GM19463 (cell line): ENCODE measurements around the gene CELF4.

Source experiments
- ATAC-seq: cut with Tn5 transposase; IDR thresholded peaks from one replicate; pipeline ENCODE4 v1.9.1; 2021; ENCODE audit warnings: mild to moderate bottlenecking, moderate library complexity; ENCODE audit not compliant: unreplicated experiment

Gene CELF4

DNA sequence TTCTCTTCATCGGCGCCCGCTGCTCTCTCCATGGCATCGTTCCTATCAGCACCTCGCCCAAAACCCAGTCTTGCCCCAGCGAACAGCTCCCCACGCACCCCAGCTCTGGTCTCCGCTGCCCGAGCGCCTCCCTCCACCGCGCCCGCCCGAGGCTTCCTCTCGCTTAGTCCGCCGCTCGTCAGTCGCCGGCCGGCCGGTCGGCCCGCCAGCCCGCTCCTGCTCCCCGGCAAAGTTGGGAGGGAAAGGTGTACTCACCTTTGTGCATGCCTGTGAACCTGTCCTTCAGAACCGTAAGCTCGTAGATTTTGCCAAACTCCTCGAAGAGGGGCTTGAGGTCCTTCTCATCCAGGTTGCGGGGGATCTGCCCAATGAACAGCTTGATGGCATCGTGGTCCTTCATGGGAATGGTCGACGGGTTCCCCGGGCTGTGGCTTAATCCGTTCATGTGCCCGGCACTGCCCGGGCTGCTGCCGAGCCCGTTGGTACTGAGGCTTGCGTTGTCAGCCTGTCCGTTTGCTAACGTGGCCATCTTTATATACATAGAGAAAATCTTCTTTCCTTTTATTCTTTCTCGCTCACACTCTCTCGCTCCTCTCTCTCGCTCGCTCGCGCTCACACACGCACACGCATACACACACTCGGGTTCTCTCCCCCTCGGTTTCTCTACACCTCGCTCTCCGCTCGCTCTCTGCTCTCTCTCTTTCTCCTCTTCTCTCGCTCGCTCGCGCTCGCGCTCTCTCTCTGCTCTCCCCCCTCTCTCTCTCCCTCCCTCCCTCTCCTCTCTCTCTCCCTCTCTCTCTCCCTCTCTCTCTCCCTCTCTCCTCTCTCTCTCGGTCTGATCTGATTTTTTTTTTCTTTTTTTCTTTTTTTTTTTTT lies at the start of gene CELF4:
CELF4 (minus strand) TSS at position 698 of the 876 bp plus-strand sequence.
- no peak for ATAC-seq

DNA sequence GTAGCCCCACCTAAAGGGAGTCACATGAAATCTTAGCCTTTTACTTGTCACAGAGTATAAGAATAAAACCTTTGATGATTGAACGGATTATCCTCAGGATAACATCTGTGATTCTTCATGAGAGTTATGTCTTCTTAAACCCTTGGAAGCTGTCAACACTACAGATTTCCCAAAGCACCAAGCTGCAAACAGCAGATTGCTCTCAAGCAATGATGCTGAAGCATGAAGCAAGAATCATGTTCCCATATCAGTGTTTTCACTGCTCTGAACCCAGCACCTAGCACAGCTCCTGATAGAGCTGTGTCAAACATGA lies 47.6 kb upstream of the CELF4 start:
- no peak for ATAC-seq

DNA sequence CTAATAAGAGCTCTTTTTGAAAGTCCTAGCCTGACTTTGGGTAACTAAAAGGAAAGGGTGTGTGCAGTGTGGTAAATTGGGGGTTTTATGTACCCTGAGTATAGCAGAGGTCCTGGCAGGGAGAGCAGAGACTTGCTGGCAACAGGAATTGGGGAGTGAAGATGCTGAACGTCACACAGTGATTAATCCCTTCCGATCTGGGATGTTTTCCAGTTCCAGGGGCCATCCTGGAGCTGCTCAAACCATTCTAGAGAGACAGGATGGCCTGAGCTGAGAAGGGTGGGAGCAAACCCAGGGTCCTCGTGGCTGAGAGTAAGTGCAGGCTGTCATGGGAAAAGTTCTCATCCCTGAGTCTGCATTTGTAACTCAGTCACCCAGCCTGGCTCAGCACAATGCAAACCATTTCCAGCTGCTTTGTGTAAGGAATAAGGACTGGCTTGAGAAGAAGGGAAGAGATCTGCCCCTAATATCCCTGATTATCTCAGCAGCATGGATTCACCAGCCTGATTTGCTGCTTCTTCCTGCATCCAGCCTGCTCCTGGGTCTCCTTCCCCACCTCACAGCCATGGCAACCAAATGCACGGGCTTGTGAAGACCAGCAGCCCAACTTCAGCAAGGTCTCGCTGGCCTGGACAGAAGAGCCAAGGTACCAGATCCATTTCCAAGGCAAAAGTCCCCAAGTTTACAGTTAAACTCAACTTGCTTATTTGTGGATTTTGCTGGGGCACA lies 47.1 kb upstream of the CELF4 start:
- no peak for ATAC-seq

- no peak for ATAC-seq
Observed at GRCh38 chr18:37611614-37612279, 46.1 kb upstream of the CELF4 start.

GRCh38 chr18:37608876-37609275 lies 43.3 kb upstream of the CELF4 start:
- ATAC-seq = no peak

DNA sequence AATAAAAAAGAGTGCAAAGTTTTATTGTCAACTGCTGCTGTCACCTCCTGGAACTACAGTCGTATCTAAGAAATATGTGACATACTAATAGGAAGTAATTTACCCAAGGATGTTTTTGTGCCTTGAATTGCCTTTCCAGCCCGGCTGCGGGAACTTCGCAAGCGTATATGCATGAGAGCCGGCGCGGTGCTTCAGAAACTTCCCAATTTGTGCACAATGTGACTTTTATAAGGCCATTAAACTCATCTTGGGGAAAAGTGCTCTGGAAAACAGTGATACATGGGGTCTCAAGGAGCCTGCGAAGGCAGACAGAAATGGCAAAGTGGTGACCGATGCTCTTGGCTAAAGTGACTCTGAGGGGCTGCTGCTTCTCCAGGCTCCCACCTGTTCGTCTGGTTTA lies 41.7 kb upstream of the CELF4 start:
- no peak for ATAC-seq

- no peak for ATAC-seq
Observed at GRCh38 chr18:37604032-37604431, 38.4 kb upstream of the CELF4 start.

DNA sequence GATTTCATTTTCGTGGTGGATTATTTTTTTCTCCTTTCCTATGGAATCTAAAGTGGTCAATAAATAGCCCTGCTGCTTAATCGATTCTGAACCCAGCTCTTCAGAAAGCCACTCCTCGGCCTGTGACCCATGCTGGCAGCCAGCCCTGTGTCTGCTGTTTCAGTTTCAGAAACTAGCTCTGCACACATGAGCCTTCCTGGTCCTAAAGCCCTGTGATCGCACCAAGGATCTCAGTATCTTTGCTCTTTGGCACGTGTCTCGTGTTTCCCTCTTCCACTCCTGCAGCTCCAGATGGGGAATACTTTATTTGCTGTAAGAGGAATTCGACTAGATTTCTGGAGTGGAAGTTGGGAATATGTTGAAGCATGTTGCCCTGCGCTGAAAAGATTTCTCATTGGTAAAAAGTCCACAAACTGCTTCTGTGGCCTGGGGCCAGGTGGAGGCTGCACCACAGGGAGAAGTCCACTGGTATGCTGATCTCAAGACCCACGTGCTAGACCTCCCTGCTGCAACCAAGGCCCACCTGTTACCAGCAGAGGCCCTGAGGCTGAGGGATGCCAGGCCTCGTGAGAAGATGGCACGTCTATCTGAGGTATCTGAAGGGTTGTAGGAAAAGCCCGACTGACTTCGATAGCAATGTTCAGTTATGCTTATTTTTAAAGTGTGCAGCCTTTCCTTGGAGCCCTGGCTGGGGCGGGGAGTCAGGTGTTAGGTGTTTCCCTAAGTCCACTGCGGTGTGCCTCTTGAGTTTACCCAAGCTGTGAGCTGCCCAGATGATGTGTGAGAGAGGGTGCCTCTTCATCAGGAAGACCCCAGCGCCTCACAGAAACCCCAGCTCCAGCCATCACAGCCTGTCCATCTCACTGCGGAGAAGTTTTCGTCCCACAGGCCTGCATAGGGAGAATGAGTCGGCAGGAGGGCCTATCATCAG lies 33.6 kb upstream of the CELF4 start:
- ATAC-seq = no peak

DNA sequence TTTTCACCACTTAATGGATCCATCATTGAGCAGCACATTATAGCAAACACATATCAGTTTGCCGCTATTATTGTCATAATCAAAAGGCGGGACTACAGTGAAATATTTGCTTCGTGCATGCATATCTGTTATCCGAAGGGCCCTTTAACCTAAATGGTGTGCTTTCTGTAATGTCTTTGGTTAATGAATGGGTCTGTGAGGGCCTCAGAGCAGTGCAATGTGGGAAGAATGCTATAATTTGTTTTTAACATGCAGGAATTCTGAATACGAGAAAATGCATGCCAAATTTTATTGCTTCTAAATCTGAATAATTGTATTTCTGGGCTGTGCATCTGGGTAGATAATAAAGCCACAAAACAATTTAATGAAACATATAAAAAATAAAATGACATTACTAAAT lies 32.8 kb upstream of the CELF4 start:
- ATAC-seq = no peak

DNA sequence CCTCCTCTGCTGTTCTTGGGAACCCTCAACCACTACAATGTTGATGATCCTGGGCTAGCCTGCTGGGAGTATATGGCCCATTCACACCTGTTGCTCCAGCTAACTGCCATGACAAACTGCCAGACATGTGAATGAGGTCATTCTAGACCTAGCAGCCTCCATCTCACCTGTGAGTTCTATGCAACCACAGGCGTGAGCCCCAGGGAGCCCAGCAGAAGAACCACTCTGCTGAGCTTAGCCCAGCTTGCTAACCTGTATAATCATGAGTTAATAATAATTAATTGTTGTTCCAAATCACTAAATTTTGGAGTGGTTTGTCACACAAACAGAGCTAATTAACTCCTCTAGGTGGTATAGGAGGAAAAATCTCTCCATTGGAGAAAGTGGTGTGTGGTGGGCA lies 24.7 kb upstream of the CELF4 start:
- no peak for ATAC-seq

DNA sequence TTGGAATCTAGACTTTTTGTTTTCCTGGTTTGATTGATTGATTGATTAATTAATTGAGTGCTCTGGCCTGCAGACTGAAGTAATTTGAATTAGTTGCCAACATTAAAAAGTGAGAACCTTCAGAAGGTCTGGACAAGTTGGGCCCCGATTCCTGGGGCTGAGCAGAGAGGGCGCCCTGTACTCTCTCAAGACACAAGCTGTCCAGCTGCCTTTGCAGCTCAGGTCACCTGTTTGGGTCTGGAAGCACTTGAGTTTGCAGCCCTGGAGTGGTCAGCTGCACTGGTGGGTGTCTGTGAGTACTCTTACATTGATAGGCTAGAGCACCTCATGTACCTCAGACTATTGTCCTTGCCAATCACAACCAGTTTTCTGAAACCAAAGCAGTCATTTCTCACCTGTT lies 22.7 kb upstream of the CELF4 start:
- no peak for ATAC-seq

GRCh38 chr18:37586656-37587225 lies 21.1 kb upstream of the CELF4 start:
- no peak for ATAC-seq

DNA sequence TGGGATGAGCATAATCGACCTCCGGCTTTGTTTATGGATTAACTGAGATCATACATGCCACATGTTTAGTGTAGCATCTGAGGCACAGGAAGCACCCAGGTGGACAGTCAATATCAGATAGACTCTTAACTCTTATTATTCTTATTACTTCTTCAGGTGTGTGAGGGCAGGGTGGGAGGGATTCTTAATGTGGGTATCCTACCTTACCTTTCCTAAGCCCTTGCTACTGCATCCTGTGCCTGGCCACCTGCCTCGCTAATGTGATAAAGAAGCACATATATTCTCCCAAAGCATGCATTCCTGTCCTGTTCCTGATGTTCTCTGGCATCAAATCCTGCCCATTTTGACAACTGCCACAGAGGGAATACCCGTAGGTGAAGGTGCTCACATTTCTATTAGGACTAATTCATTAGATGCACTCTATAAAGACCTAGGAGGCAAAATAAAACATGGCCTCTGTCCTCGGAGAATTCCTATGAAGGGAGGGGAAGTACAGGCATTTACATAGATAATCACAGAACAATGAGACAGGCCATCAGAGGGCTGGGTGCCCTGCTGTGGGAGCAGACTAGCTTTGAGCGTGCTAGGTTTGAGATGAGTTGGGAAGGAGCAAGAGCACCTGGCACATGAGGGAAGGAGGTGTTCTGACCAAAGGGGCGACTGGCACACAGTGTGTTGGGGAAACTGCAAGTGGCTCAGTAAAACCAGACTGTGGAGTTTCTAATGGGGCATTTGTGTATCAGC lies 19.5 kb upstream of the CELF4 start:
- no peak for ATAC-seq

GRCh38 chr18:37584217-37584616 lies 18.6 kb upstream of the CELF4 start:
- ATAC-seq = no peak

GRCh38 chr18:37582261-37582660 lies 16.7 kb upstream of the CELF4 start:
- ATAC-seq = no peak

DNA sequence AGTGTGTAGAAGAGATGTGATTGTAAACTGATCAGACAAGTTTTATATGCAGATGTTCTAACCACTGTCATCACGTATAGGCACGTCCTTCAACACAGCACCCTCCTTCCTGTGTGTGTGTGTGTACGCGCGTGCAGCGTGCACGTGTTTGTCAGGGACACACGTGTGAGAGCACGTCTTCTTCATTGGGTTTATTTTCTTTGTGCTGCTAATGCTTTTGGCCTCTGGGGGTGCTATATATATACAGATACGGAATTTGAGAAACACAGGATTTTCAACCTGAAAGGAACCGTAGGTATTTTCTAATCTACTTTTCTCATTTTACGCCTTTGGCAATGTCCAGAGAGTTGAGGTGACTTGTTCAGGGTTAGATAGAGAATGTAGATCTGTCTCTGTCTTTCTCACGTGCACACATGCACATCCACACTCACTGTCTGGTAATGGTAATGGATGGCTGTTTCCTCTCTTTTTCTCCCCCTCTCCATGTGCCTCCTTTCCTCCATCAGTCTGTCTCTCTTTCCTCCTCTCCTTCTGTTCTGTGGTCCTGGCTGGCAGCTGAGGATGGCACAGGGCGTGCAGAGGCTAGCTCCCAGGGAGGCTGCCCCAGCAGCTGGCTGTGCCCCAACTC lies 13.4 kb upstream of the CELF4 start:
- ATAC-seq = no peak

DNA sequence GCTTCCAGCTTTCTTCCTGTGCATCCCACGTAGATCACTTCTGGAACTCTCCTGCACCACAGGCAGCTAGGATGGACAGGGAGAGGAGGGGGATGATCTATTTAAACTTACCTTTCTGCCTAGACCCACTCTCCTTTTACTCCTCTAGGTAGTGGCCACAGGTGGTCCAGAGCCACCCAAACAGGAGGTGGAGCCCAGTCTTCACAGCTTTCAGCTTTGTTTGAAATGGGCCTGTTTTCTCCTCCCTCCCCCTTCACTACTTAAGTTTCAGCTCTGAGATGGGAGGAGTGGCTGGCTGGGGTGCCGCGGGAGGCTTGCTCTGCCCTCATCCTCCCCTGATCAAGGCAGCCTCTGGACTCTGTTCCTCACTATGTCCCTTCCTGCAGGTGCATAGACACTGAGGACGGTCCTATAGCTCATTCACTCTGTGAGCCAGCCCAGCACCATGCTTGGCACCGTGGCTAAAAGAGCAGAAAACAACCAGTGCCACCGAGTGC lies 12.6 kb upstream of the CELF4 start:
- ATAC-seq = no peak

DNA sequence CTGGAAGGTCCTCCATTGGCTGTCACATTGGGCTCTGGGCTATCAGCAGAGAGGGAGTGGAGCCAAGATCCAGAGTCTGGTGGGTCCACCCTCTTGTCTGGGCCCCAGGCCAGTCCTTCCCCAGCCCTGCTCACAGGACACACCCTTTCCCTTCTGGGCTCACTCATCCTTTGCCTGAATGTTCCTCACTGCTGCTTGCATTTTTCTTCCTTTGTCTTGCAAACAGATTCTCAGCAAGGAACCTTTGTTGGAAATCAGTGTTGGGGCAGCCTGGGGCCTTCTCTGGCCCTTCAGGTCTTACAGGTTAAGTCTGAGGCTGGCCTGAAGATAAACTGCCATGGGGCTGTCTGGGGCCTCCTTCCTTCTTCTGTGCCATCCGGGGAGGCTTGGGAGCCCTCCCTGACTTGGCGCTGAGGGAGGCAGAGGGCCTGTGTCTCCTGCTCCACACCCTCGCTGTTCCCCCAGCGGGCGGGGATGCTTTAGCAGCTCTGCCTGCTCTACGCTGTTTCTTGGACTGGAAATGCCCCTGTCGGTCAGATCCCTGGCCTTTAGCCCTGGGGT lies 11.5 kb upstream of the CELF4 start:
- ATAC-seq = no peak

DNA sequence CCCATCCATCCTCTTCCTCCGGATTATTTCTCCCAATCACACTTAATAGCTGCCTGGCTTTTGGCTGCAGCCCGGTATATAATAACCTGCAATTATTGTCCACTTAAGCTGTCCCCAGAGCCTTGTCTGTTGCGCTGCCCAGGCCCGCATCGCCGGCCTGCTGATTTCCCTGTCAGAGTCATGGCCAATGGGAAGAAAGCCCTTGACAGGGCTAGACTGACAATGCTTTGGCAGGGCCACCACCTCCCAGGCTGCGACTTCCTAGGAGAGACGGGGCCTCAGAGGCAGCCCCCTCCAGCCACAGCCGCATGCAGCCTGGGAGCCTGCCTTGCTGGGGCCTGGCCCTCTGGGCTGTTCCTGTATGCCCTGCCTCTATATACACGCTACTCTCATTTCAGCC lies 10.0 kb upstream of the CELF4 start:
- no peak for ATAC-seq
